Eye (tissue), 1 donor: ENCODE results near the gene ZNF564.
"Not testable (repeated sequence)": the region's sequence is repeated elsewhere in the genome, so short reads cannot be mapped to it uniquely, and the experiment has no call there.

Experiments
- DNase-seq: peaks from one replicate; pipeline ENCODE4 v3.0.0-alpha.2; 2015

ZNF564 gene

GRCh38 chr19:12495002-12495802, 56.1 kb downstream of the ZNF564 start:
- DNase-seq = peak; percentile 98

- peak; percentile 29 for DNase-seq
Observed at GRCh38 chr19:12494260-12494860, 56.9 kb downstream of the ZNF564 start.

GRCh38 chr19:12486265-12486783, 65.0 kb downstream of the ZNF564 start:
- DNase-seq = not testable (repeated sequence)

- DNase-seq = no peak
Observed at GRCh38 chr19:12485571-12485970, 65.7 kb downstream of the ZNF564 start.

- DNase-seq = no peak
Observed at GRCh38 chr19:12485052-12485416, 66.2 kb downstream of the ZNF564 start.

GRCh38 chr19:12484371-12485051, 66.8 kb downstream of the ZNF564 start, which contains the start of gene ZNF709:
Gene ZNF709, minus strand, starts transcription at chr19:12484816. Its CDS starts 159 bp downstream, at chr19:12484657.
- DNase-seq = peak; percentile 99

GRCh38 chr19:12484011-12484370, 67.3 kb downstream of the ZNF564 start:
- DNase-seq = no peak

- DNase-seq = no peak
Observed at GRCh38 chr19:12482509-12482886, 68.8 kb downstream of the ZNF564 start.

- DNase-seq = no peak
Observed at GRCh38 chr19:12481781-12482508, 69.3 kb downstream of the ZNF564 start.

GRCh38 chr19:12478234-12478941, 72.9 kb downstream of the ZNF564 start:
- no peak for DNase-seq
